ENCODE results near the gene TP53I13.

DNA sequence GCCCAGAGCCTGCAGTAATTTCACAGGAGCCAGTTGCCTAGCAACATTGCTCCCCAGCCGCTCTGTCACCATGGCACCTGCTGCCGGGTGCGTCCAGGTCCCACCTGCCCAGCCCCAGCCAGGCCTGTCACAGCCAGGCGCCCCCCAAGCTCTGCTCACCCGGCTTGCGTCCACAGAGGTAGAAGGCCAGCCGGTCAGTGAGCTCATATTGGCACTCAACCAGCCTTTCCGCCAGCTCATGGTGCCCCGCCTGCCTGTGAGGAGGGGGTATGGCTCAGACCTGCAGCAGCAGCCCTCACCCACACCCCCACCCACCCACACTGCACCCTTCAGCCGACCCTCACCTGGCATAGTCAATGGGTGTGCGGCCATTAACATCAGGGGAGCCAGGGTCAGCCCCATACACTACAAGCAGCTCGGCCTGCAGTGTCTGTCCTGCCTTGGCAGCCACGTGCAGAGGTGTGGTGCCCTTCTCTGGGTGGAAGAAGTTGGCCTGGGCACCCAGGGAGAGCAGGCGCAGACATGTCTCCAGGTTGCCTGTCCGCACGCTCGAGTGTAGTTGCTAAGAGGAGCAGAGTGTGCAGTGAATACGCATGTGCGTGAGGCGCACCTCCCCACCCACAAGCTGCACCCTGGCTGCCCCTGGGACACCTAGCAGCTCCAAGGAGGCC is 13.2 kb downstream of the TP53I13 start:
- TF ChIP-seq, protein P1, sequence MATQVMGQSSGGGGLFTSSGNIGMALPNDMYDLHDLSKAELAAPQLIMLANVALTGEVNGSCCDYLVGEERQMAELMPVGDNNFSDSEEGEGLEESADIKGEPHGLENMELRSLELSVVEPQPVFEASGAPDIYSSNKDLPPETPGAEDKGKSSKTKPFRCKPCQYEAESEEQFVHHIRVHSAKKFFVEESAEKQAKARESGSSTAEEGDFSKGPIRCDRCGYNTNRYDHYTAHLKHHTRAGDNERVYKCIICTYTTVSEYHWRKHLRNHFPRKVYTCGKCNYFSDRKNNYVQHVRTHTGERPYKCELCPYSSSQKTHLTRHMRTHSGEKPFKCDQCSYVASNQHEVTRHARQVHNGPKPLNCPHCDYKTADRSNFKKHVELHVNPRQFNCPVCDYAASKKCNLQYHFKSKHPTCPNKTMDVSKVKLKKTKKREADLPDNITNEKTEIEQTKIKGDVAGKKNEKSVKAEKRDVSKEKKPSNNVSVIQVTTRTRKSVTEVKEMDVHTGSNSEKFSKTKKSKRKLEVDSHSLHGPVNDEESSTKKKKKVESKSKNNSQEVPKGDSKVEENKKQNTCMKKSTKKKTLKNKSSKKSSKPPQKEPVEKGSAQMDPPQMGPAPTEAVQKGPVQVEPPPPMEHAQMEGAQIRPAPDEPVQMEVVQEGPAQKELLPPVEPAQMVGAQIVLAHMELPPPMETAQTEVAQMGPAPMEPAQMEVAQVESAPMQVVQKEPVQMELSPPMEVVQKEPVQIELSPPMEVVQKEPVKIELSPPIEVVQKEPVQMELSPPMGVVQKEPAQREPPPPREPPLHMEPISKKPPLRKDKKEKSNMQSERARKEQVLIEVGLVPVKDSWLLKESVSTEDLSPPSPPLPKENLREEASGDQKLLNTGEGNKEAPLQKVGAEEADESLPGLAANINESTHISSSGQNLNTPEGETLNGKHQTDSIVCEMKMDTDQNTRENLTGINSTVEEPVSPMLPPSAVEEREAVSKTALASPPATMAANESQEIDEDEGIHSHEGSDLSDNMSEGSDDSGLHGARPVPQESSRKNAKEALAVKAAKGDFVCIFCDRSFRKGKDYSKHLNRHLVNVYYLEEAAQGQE (IDR thresholded peaks at IDR 0.05; ENCODE audit: low read depth): no peak
- TF ChIP-seq CTCF (IDR thresholded peaks at IDR 0.05 in 2 of 3, conservative IDR thresholded peaks at IDR 0.05 in 1 of 3; ENCODE audit: borderline replicate concordance in 1 of 3, insufficient read depth in 1 of 3, low read depth in 2 of 3, low read length in 2 of 3) (no peak), ZFX (IDR thresholded peaks at IDR 0.05) (no peak), POLR2A (IDR thresholded peaks at IDR 0.05; ENCODE audit: borderline replicate concordance, extremely low read depth, insufficient read depth, insufficient read length) (no peak), YY1 (IDR thresholded peaks at IDR 0.05; ENCODE audit: extremely low read depth, insufficient replicate concordance, low read depth, low read length) (no peak)
- TF ChIP-seq, protein P2, sequence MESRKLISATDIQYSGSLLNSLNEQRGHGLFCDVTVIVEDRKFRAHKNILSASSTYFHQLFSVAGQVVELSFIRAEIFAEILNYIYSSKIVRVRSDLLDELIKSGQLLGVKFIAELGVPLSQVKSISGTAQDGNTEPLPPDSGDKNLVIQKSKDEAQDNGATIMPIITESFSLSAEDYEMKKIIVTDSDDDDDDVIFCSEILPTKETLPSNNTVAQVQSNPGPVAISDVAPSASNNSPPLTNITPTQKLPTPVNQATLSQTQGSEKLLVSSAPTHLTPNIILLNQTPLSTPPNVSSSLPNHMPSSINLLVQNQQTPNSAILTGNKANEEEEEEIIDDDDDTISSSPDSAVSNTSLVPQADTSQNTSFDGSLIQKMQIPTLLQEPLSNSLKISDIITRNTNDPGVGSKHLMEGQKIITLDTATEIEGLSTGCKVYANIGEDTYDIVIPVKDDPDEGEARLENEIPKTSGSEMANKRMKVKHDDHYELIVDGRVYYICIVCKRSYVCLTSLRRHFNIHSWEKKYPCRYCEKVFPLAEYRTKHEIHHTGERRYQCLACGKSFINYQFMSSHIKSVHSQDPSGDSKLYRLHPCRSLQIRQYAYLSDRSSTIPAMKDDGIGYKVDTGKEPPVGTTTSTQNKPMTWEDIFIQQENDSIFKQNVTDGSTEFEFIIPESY (IDR thresholded peaks at IDR 0.05; ENCODE audit: extremely low read depth, insufficient replicate concordance, low read length): no peak
- TF ChIP-seq, protein P3, sequence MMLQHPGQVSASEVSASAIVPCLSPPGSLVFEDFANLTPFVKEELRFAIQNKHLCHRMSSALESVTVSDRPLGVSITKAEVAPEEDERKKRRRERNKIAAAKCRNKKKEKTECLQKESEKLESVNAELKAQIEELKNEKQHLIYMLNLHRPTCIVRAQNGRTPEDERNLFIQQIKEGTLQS (IDR thresholded peaks at IDR 0.05): no peak

Data from HCT116 (cell line).